Measurements from ENCODE around the gene KCNJ1. TPM values are rescaled to one million over a fixed set of nuclear protein-coding genes. Genes with fewer than 3 reads are reported as not detected.

KCNJ1 gene
- total and polyA plus RNA-seq, 8 donors: 0.03 to 0.28 (median 0.08) TPM; not detected in 3

GRCh38 chr11:128830290-128831173 lies 36.6 kb downstream of the KCNJ1 start:
- H3K4me3 ChIP-seq: no peak overlapping the region
- WGBS, 2 donors: 84 to 89% methylated on average over 11 of the region's 11 CpGs
- H3K27me3 ChIP-seq: no peaks in the 10 kb centered on the region
- H3K4me1 ChIP-seq: peaks cover 3 to 4% (median 3%) of the 10 kb centered on the region in 3 donors
- FAIRE-seq (no peak), ATAC-seq (peak; percentile 25 to 60 (median 51)), DNase-seq (no peak)
- intact Hi-C loops (cut with DNase I): loop anchor here in 1 of 3 donors (10.0 kb wide), 1 partner anchor 666 kb away; no protein-coding TSS in a partner anchor
- H3K36me3 ChIP-seq: no peaks in the 10 kb centered on the region
- H3K9me3 ChIP-seq: no peaks in the 10 kb centered on the region
- no peak for TF ChIP-seq CTCF (IDR thresholded peaks at IDR 0.05)
- H3K27ac ChIP-seq: peak overlapping the region in 1 of 4 donors; percentile 15

GRCh38 chr11:128828350-128828749 lies 38.7 kb downstream of the KCNJ1 start:
- DNase-seq (no peak), ATAC-seq (no peak), FAIRE-seq (no peak)
- intact Hi-C loops (cut with DNase I): loop anchor here in 2 of 3 donors (5.0 to 10.0 kb wide), 2 partner anchors 654 to 656 kb away; no protein-coding TSS in a partner anchor
- H3K4me1 ChIP-seq: no peaks in the 10 kb centered on the region
- no peaks in the 10 kb centered on the region for H3K27me3 ChIP-seq
- no peaks in the 10 kb centered on the region for H3K36me3 ChIP-seq
- no peak overlapping the region for H3K4me3 ChIP-seq
- no peak overlapping the region for H3K27ac ChIP-seq
- no peaks in the 10 kb centered on the region for H3K9me3 ChIP-seq
- WGBS, 2 donors: 80 to 82% methylated on average over 4 of the region's 4 CpGs
- TF ChIP-seq CTCF (IDR thresholded peaks at IDR 0.05): no peak

- H3K9me3 ChIP-seq: no peaks in the 10 kb centered on the region
- H3K27ac ChIP-seq: no peak overlapping the region
- TF ChIP-seq CTCF (IDR thresholded peaks at IDR 0.05): no peak
- no peaks in the 10 kb centered on the region for H3K36me3 ChIP-seq
- H3K4me1 ChIP-seq: no peaks in the 10 kb centered on the region
- no peak for ATAC-seq
- intact Hi-C loops (cut with DNase I): loop anchor here in 2 of 3 donors (5.0 to 10.0 kb wide), 2 partner anchors 653 to 655 kb away; no protein-coding TSS in a partner anchor
- DNase-seq: no peak
- H3K4me3 ChIP-seq: no peak overlapping the region
- FAIRE-seq: no peak
- WGBS, 2 donors: 84 to 89% methylated on average over 7 of the region's 7 CpGs
- H3K27me3 ChIP-seq: no peaks in the 10 kb centered on the region
Measured at GRCh38 chr11:128827191-128827893, 39.8 kb downstream of the KCNJ1 start.

GRCh38 chr11:128825050-128825784 lies 41.9 kb downstream of the KCNJ1 start:
- 93 to 95% methylated on average over 20 of the region's 20 CpGs for whole genome bisulfite sequencing, 2 donors
- intact Hi-C loops (cut with DNase I): loop anchor here in 2 of 3 donors (5.0 to 10.0 kb wide), 2 partner anchors 650 to 653 kb away; no protein-coding TSS in a partner anchor
- no peak for FAIRE-seq
- H3K36me3 ChIP-seq: no peaks in the 10 kb centered on the region
- ATAC-seq: no peak
- H3K27me3 ChIP-seq: no peaks in the 10 kb centered on the region
- no peak for DNase-seq
- H3K27ac ChIP-seq: no peak overlapping the region
- no peaks in the 10 kb centered on the region for H3K9me3 ChIP-seq
- no peaks in the 10 kb centered on the region for H3K4me1 ChIP-seq
- no peak overlapping the region for H3K4me3 ChIP-seq
- no peak for TF ChIP-seq CTCF (IDR thresholded peaks at IDR 0.05)
